Subcutaneous adipose tissue (tissue), 4 donors: ENCODE data around the gene FLNB. TPM values are rescaled to one million over a fixed set of nuclear protein-coding genes. Genes with fewer than 3 reads are reported as not detected.

Source experiments
- CTCF ChIP-seq: fragments of 450-650 bp; IDR thresholded peaks from one replicate; pipeline ENCODE4 v1.5.1; 2016; ENCODE audit warnings: low read depth, mild to moderate bottlenecking, control low read depth, antibody characterized with exemption, moderate library complexity
- total RNA-seq, 4 donors: library from RNA; depleted of rRNA; stranded (reverse); fragments of >200 nt; gene quantifications; one replicate each; pipeline ENCODE4 v1.1.0, GENCODE V29; 2016

Gene FLNB
- total RNA-seq, 4 donors from 2014 or later, result 62.2 to 158 (median 75.8) TPM

- TF ChIP-seq CTCF, result no peak
Measured at GRCh38 chr3:58215317-58216025, 207.2 kb downstream of the FLNB start.

GRCh38 chr3:58216496-58217195 lies 208.4 kb downstream of the FLNB start:
- no peak for TF ChIP-seq CTCF

GRCh38 chr3:58217209-58217811 lies 209.1 kb downstream of the FLNB start:
- TF ChIP-seq CTCF, result no peak

GRCh38 chr3:58218904-58219303 lies 210.7 kb downstream of the FLNB start:
- TF ChIP-seq CTCF, result no peak

Other genes with a start within 250 kb of the FLNB start
- 10 to 100 TPM in 1 of 4 donors, 1 to 10 TPM in 3; 1.2 to 11.5 (median 2.4) TPM for gene DNASE1L3, start 202.6 kb downstream of the FLNB start, total RNA-seq
- gene ABHD6, start 229.4 kb downstream of the FLNB start, total RNA-seq, result 10 to 100 TPM; 19.4 to 29.2 (median 28.6) TPM